SH-SY5Y (cell line): ENCODE results near the gene TRPC3.

ENCODE experiments used
- GATA2 ChIP-seq: IDR thresholded peaks from 2 replicates; pipeline ENCODE4 v1.6.1; 2011; ENCODE audit warnings: mild to moderate bottlenecking, low read depth, low read length
- GATA3 ChIP-seq: IDR thresholded peaks from 2 replicates; pipeline ENCODE4 v1.6.1; 2011; ENCODE audit warnings: low read depth, mild to moderate bottlenecking, low read length, moderate library complexity

DNA sequence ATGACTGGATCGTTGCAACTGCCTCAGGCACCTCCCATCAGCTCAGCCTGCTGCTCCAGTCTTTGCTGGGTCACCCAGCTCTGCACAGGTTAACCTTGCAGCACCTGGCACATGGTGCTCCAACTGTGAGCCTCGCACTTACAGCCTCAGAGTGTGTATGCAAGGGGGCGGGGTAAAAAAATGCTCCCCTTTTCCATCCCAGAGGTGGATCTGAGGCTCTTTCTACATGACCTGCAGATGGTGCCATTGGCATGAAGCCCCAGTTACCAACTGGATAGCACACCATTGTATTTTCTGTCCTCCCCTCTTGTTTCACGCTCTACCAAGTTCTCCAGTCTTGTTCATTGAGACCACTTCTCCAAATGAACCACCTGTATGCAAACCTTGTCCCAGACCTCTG is 46.2 kb upstream of the TRPC3 start:
- TF ChIP-seq GATA3 (no peak), GATA2 (no peak)
